Spleen (tissue), 13 donors: ENCODE measurements around the gene DIABLO. TPM values are rescaled to one million over a fixed set of nuclear protein-coding genes. Genes with fewer than 3 reads are reported as not detected.
A peak's percentile ranks its signal among the peaks of the same experiment; 100 is the strongest.

Experiments used
- DNase-seq: peaks from one replicate; pipeline ENCODE4 v3.0.0-alpha.2; 2020
- H3K27ac ChIP-seq, 8 donors: fragments of 200-600 bp; sonication (generic) in 7 of 8; 1 replicate in 4 of 8; 2 replicates in 4 of 8; pipeline versions ENCODE4 v1.5.0 to v1.8.0; 2016 to 2021; ENCODE audit warnings: inconsistent platforms in 4 of 8, mild to moderate bottlenecking in 4 of 8, moderate library complexity in 1 of 8
- H3K27me3 ChIP-seq, 7 donors: fragments of 200-600 bp; sonication (generic) in 6 of 7; replicated peaks in 1 of 7; 1 replicate in 4 of 7; 2 replicates in 3 of 7; pipeline versions ENCODE4 v1.5.0 to v1.8.0; 2016 to 2021; ENCODE audit warnings: inconsistent platforms in 3 of 7, mild to moderate bottlenecking in 1 of 7
- H3K36me3 ChIP-seq, 6 donors: fragments of 200-600 bp; sonication (generic) in 5 of 6; 1 replicate in 4 of 6; 2 replicates in 2 of 6; pipeline versions ENCODE4 v1.5.0 to v1.8.0; 2016 to 2021; ENCODE audit warnings: inconsistent platforms in 2 of 6
- H3K4me1 ChIP-seq, 6 donors: fragments of 200-600 bp; sonication (generic) in 5 of 6; 1 replicate in 3 of 6; 2 replicates in 3 of 6; pipeline versions ENCODE4 v1.5.0 to v1.8.0; 2016 to 2021; ENCODE audit warnings: inconsistent platforms in 3 of 6
- H3K4me3 ChIP-seq, 8 donors: fragments of 200-600 bp; sonication (generic) in 7 of 8; 1 replicate in 4 of 8; 2 replicates in 4 of 8; pipeline versions ENCODE4 v1.5.0 to v1.8.0; 2016 to 2021; ENCODE audit warnings: inconsistent platforms in 4 of 8, mild to moderate bottlenecking in 4 of 8, moderate library complexity in 2 of 8
- H3K9me3 ChIP-seq, 8 donors: fragments of 200-600 bp; sonication (generic) in 7 of 8; 1 replicate in 4 of 8; 2 replicates in 4 of 8; pipeline versions ENCODE4 v1.5.0 to v1.8.0; 2016 to 2021; ENCODE audit warnings: inconsistent platforms in 4 of 8
- POLR2A ChIP-seq, 3 donors: fragments of 450-650 bp; IDR thresholded peaks; one replicate each; pipeline ENCODE4 v1.5.1; 2017; ENCODE audit warnings: antibody characterized with exemption in 3 of 3, mild to moderate bottlenecking in 1 of 3
- POLR2AphosphoS5 ChIP-seq, 3 donors: sonication (generic); formaldehyde crosslinking; IDR thresholded peaks; one replicate each; pipeline ENCODE4 v1.5.1; 2017; ENCODE audit warnings: antibody characterized with exemption in 3 of 3
- WGBS, 5 donors: extraction: QIAGEN DNeasy Blood & Tissue Kit in 3 of 5; methylation state at CpG; one replicate each; pipeline versions ENCODE4 v1.1.5 to v1.1.7; 2013 to 2018; 5-methylcytosine and 5-hydroxymethylcytosine counted together
- intact Hi-C: fragments of 100-400 bp; cut with DNase I; formaldehyde crosslinking; loops from one replicate; pipeline ENCODE4 v1.15.0; 2023; ENCODE audit warnings: low total_unique reads
- long read RNA-seq, 2 donors: transcript quantifications; one replicate each; lab custom pipeline, GENCODE V29; 2026
- polyA plus RNA-seq, 3 donors: library from polyadenylated mRNA; stranded (reverse); fragments of 200-250 nt; gene quantifications; one replicate each; pipeline ENCODE4 v1.2.1, GENCODE V29; 2013
- total RNA-seq, 7 donors: library from RNA; depleted of rRNA in 3 of 7; stranded (reverse); fragments of >200 nt in 3 of 7; fragmentation: NEBNext Ultra II Directional in 4 of 7; extraction: Animal tissue kit (Norgen Biotek cat#: 25700) in 4 of 7; gene quantifications; one replicate each; pipeline versions ENCODE4 v1.1.0 to v1.2.1, GENCODE V29; 2016 to 2021
- TF ChIP-seq, protein P1 (sequence below), 11 experiments: fragments of 200-600 bp in 7 of 11; fragments of 450-650 bp in 4 of 11; sonication (generic) in 4 of 11; IDR thresholded peaks in 8 of 11; conservative IDR thresholded peaks in 3 of 11; 1 replicate in 7 of 11; 2 replicates in 4 of 11; pipeline versions ENCODE4 v1.4.0 to v1.8.0; 2016 to 2021; ENCODE audit warnings: antibody characterized with exemption in 11 of 11, inconsistent platforms in 4 of 11, mild to moderate bottlenecking in 1 of 11
- donor health status: healthy with polysubstance abuse.
- donor health status: DM: no; HTN: no; CAD: no; lungs with moderate emphysema.
- donor health status: DM: no; HTN: no; CAD: no.
- donor health status: Bipolar disorder and iron deficiency.
- donor health status: healthy.
- donor health status: DM: no; HTN: no; CAD: no.
- donor health status: DM: yes; HTN: yes; CAD: no.

The DIABLO gene
- total RNA-seq (10 to 100 TPM; 30.5 to 55.7 (median 36.1) TPM), polyA plus RNA-seq (10 to 100 TPM; 38.8 to 46.7 (median 40.3) TPM)
- long read RNA-seq, donor 1, transcript DIABLO-207 (6 exons, 1,471 nt): major isoform, 14 of 17 reads
- long read RNA-seq, donor 1, partial matches to known transcripts: 0 of 17 reads
- long read RNA-seq, donor 1, other reads (novel, unspliced or antisense): 0 of 17 reads
- long read RNA-seq, donor 2, transcript DIABLO-207 (6 exons, 1,471 nt): major isoform, 15 of 23 reads
- long read RNA-seq, donor 2, transcript DIABLO-202 (6 exons, 1,336 nt): minor isoform, 5 of 23 reads
- long read RNA-seq, donor 2, partial matches to known transcripts: 0 of 23 reads
- long read RNA-seq, donor 2, other reads (novel, unspliced or antisense): 0 of 23 reads

DNA sequence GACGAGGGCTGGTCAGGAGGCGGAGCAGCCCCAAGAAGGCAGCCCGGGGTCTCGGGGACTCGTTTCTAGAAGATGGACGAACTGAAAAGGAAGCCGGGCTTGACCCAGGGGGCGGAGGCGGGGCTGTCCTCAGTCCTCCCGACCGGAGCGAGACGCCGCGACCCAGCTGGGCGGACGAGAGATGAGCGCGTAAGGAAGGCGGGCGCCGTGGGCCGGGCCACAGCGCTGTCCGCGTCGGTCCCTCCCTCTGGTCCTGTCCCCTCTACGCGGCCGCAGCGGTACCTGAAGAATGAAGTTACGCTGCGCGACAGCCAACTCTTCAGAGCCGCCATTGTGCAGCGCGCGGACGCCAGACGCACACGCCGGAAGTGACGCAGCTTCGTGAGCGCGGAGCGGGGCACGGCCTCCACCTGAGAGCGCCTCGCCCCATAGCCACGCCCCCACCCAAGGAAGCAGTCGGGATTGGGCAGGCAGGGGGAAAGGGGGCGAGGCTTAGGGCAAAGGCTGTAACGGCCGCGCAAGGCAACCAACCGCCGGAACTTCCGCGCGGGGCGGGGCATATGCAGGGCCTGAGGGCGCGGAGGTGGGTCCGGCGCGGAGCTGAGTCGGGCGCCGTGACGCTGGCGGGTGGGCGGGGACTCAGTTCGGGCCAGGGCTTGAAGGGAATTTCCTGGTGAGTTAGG, at the start of gene DIABLO:
Gene DIABLO, minus strand, starts transcription at position 370 of the 683 bp plus-strand sequence. Its CDS starts 38 bp downstream, at position 332.
- intact Hi-C loops: no loop called here
- H3K36me3 ChIP-seq: peaks cover 0 to 60% (median 39%) of the 10 kb centered on the region in 6 donors

DNA sequence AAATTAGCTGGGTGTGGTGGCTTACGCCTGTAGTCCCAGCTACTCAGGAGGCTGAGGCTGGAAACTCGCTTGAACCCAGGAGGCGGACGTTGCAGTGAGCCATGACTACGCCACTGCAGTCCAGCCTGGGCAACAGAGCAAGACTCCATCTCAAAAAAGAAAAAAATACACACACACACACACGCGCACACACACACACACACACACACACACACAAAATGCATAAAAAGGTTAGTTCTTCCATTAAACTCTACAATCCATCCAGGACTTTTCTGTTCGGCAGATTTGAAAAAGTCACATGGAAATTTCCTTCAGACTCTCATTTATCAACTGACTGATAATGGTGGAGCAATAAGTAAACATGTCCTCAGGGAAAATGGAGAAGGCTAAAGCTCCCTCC, 49.6 kb upstream of the DIABLO start:
- H3K27ac ChIP-seq: no peak overlapping the region
- H3K9me3 ChIP-seq: no peaks in the 10 kb centered on the region
- H3K36me3 ChIP-seq: peaks cover 0 to 96% (median 45%) of the 10 kb centered on the region in 6 donors
- no peak for TF ChIP-seq POLR2A (IDR thresholded peaks at IDR 0.05)
- TF ChIP-seq, protein P1, sequence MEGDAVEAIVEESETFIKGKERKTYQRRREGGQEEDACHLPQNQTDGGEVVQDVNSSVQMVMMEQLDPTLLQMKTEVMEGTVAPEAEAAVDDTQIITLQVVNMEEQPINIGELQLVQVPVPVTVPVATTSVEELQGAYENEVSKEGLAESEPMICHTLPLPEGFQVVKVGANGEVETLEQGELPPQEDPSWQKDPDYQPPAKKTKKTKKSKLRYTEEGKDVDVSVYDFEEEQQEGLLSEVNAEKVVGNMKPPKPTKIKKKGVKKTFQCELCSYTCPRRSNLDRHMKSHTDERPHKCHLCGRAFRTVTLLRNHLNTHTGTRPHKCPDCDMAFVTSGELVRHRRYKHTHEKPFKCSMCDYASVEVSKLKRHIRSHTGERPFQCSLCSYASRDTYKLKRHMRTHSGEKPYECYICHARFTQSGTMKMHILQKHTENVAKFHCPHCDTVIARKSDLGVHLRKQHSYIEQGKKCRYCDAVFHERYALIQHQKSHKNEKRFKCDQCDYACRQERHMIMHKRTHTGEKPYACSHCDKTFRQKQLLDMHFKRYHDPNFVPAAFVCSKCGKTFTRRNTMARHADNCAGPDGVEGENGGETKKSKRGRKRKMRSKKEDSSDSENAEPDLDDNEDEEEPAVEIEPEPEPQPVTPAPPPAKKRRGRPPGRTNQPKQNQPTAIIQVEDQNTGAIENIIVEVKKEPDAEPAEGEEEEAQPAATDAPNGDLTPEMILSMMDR (IDR thresholded peaks at IDR 0.05 in 8 of 11, conservative IDR thresholded peaks at IDR 0.05 in 3 of 11): no peak
- TF ChIP-seq POLR2AphosphoS5 (IDR thresholded peaks at IDR 0.05): no peak
- no peaks in the 10 kb centered on the region for H3K4me1 ChIP-seq
- no peak overlapping the region for H3K4me3 ChIP-seq
- DNase-seq: no peak
- intact Hi-C loops: no loop called here
- WGBS, 5 donors: 77 to 97% (median 82%) methylated on average over 8 of the region's 8 CpGs
- no peaks in the 10 kb centered on the region for H3K27me3 ChIP-seq

More for the DNA sequence above, at the start of gene DIABLO:
- no peaks in the 10 kb centered on the region for H3K27me3 ChIP-seq
- TF ChIP-seq, protein P1 (IDR thresholded peaks at IDR 0.05 in 8 of 11, conservative IDR thresholded peaks at IDR 0.05 in 3 of 11): peak in 3 of 11 experiments; percentile 22 to 51 (median 32)
- peak; percentile 83 to 87 (median 85) for TF ChIP-seq POLR2A (IDR thresholded peaks at IDR 0.05)
- TF ChIP-seq POLR2AphosphoS5 (IDR thresholded peaks at IDR 0.05): peak; percentile 99 to 100 (median 100)
- H3K27ac ChIP-seq: peak within 1 kb of the TSS; percentile 96 to 99 (median 97)
- DNase-seq: peak; percentile 100
- WGBS, 5 donors: 0 to 2% (median 1%) methylated on average over 49 to 74 of the region's 74 CpGs
- no peaks in the 10 kb centered on the region for H3K9me3 ChIP-seq
- peak within 1 kb of the TSS; percentile 64 to 97 (median 90) for H3K4me3 ChIP-seq
- peaks cover 18 to 69% (median 38%) of the 10 kb centered on the region in 6 donors for H3K4me1 ChIP-seq

DNA sequence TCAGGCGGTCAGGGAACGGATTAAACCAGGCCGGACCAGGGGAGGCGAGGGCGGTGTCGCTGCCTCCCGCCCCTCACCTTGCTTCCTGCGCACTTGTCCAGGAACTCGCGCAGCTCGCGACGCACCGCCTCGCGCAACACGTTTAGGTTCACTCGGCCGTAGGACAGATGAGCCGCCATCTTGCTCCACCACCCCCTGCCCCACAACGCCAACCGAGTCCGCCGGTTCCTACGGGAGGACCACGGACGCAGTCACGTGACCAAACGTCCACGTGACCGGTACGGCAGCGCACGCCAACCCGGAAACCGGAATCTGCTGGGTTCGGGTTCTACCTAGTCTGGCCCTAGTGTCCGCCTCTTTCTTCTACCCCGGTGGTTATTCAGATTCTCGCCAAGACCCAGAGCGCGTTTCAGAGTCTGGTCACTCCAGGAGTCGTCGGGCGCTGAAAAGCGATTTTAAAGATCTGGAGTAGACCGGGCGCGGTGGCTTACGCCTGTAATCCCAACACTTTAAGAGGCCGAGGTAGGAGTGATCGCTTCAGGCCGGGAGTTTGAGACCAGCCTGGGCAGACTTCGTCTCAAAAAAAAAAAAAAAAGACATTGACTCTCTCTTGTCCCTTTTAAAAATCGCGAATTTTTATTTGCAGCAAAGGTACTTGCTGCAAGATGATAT, 40.5 kb upstream of the DIABLO start, which contains the start of gene VPS33A:
Gene VPS33A, minus strand, starts transcription at position 265 of the 672 bp plus-strand sequence. Its CDS starts 86 bp downstream, at position 179.
- Histone ChIP-seq H3K27ac (peak within 1 kb of the TSS; percentile 86 to 97 (median 96)), H3K36me3 (peaks cover 0 to 50% (median 23%) of the 10 kb centered on the region in 6 donors), H3K4me1 (peaks cover 11 to 39% (median 30%) of the 10 kb centered on the region in 6 donors), H3K4me3 (peak within 1 kb of the TSS; percentile 69 to 99 (median 94)), H3K9me3 (no peaks in the 10 kb centered on the region), H3K27me3 (no peaks in the 10 kb centered on the region)
- peak; percentile 98 for DNase-seq
- 0% methylated on average over 49 to 56 of the region's 56 CpGs for WGBS, 5 donors
- intact Hi-C loops: no loop called here
- TF ChIP-seq, protein P1 (IDR thresholded peaks at IDR 0.05 in 8 of 11, conservative IDR thresholded peaks at IDR 0.05 in 3 of 11): peak in 1 of 11 experiments; percentile 10
- TF ChIP-seq POLR2A (IDR thresholded peaks at IDR 0.05) (peak in 1 of 3 donors; percentile 35), POLR2AphosphoS5 (IDR thresholded peaks at IDR 0.05) (peak; percentile 97)
